ENCODE data around the gene USP16. TPM values are rescaled to one million over a fixed set of nuclear protein-coding genes. Genes with fewer than 3 reads are reported as not detected.

Gene USP16
- total RNA-seq, 2 donors from 2014 or later = 19.9 to 22.0 TPM

GRCh38 chr21:29018540-29018939 lies 5.9 kb upstream of the USP16 start:
- Mint-ChIP-seq H3K4me1 (peaks cover 8% of the 10 kb centered on the region), H3K27ac (no peak overlapping the region), H3K9me3 (peaks cover 8% of the 10 kb centered on the region), H3K4me3 (peak overlapping the region; percentile 74), H3K27me3 (ENCODE audit: insufficient read depth) (peaks cover 3% of the 10 kb centered on the region), H3K36me3 (ENCODE audit: low read depth) (peaks cover 3% of the 10 kb centered on the region)
- no peak for TF ChIP-seq CTCF (conservative IDR thresholded peaks at IDR 0.05)
- no peaks in the 10 kb centered on the region for H3K9me3 ChIP-seq (ENCODE audit: control insufficient read depth, low read length)
- H3K27me3 ChIP-seq (ENCODE audit: control insufficient read depth, insufficient read depth, low read length, poor library complexity, severe bottlenecking) = peaks cover 5% of the 10 kb centered on the region
- H3K4me3 ChIP-seq (ENCODE audit: low read length) = peak overlapping the region; percentile 79
- no peaks in the 10 kb centered on the region for H3K36me3 ChIP-seq (ENCODE audit: control insufficient read depth, insufficient read depth, low read length)
- 67 to 72% methylated on average over 5 to 11 of the region's 12 CpGs for WGBS, 2 experiments (ENCODE audit: insufficient coverage in 1 of 2, insufficient read length in 1 of 2)
- H3K4me1 ChIP-seq (ENCODE audit: control insufficient read depth, insufficient read depth, low read length) = no peaks in the 10 kb centered on the region
- peak overlapping the region; percentile 47 for H3K9ac ChIP-seq (ENCODE audit: extremely low read depth, low read length, poor library complexity, severe bottlenecking)
- no peak for DNase-seq
- H3K27ac ChIP-seq (ENCODE audit: low read depth, low read length) = no peak overlapping the region

- Histone ChIP-seq H3K36me3 (ENCODE audit: control insufficient read depth, insufficient read depth, low read length) (peaks cover 5% of the 10 kb centered on the region), H3K4me3 (ENCODE audit: low read length) (no peak overlapping the region), H3K27me3 (ENCODE audit: control insufficient read depth, insufficient read depth, low read length, poor library complexity, severe bottlenecking) (peaks cover 5% of the 10 kb centered on the region), H3K27ac (ENCODE audit: low read depth, low read length) (no peak overlapping the region), H3K9ac (ENCODE audit: extremely low read depth, low read length, poor library complexity, severe bottlenecking) (no peak overlapping the region), H3K4me1 (ENCODE audit: control insufficient read depth, insufficient read depth, low read length) (no peaks in the 10 kb centered on the region), H3K9me3 (ENCODE audit: control insufficient read depth, low read length) (no peaks in the 10 kb centered on the region)
- Mint-ChIP-seq H3K4me3 (no peak overlapping the region), H3K4me1 (peaks cover 13% of the 10 kb centered on the region), H3K9me3 (peaks cover 5% of the 10 kb centered on the region), H3K36me3 (ENCODE audit: low read depth) (no peaks in the 10 kb centered on the region), H3K27ac (no peak overlapping the region), H3K27me3 (ENCODE audit: insufficient read depth) (peaks cover 3% of the 10 kb centered on the region)
- DNase-seq = no peak
- WGBS, 2 experiments (ENCODE audit: insufficient coverage in 1 of 2, insufficient read length in 1 of 2) = 87 to 91% methylated on average over 1 to 4 of the region's 4 CpGs
- no peak for TF ChIP-seq CTCF (conservative IDR thresholded peaks at IDR 0.05)
These were observed 2.3 kb upstream of the USP16 start for GRCh38 chr21:29022166-29022565.

- peaks cover 5% of the 10 kb centered on the region for H3K4me1 Mint-ChIP-seq
- H3K27ac ChIP-seq (ENCODE audit: low read depth, low read length) = peak overlapping the region; percentile 91
- H3K36me3 ChIP-seq (ENCODE audit: control insufficient read depth, insufficient read depth, low read length) = peaks cover 22% of the 10 kb centered on the region
- no peaks in the 10 kb centered on the region for H3K4me1 ChIP-seq (ENCODE audit: control insufficient read depth, insufficient read depth, low read length)
- H3K27me3 Mint-ChIP-seq (ENCODE audit: insufficient read depth) = no peaks in the 10 kb centered on the region
- peak overlapping the region; percentile 83 for H3K9ac ChIP-seq (ENCODE audit: extremely low read depth, low read length, poor library complexity, severe bottlenecking)
- H3K27ac Mint-ChIP-seq = peak overlapping the region; percentile 100
- H3K4me3 Mint-ChIP-seq = peak overlapping the region; percentile 91
- H3K4me3 ChIP-seq (ENCODE audit: low read length) = peak overlapping the region; percentile 89
- H3K36me3 Mint-ChIP-seq (ENCODE audit: low read depth) = peaks cover 18% of the 10 kb centered on the region
- 9 to 12% methylated on average over 6 of the region's 6 CpGs for WGBS, 2 experiments (ENCODE audit: insufficient coverage in 1 of 2, insufficient read length in 1 of 2)
- H3K9me3 ChIP-seq (ENCODE audit: control insufficient read depth, low read length) = no peaks in the 10 kb centered on the region
- peaks cover 5% of the 10 kb centered on the region for H3K9me3 Mint-ChIP-seq
- no peak for TF ChIP-seq CTCF (conservative IDR thresholded peaks at IDR 0.05)
- no peak for DNase-seq
- H3K27me3 ChIP-seq (ENCODE audit: control insufficient read depth, insufficient read depth, low read length, poor library complexity, severe bottlenecking) = peaks cover 1% of the 10 kb centered on the region
These were observed 853 bp downstream of the USP16 start for GRCh38 chr21:29025328-29025713.
